Activated CD4-positive, CD25-positive, alpha-beta regulatory T cell treated with anti-CD3 and anti-CD28 coated beads, Interleukin-2, amount 50 U/mL, for 72 hours (primary cell): ENCODE data around the gene PARD3.
"Not testable (repeated sequence)": the region's sequence is repeated elsewhere in the genome, so short reads cannot be mapped to it uniquely, and the experiment has no call there.

Experiments
- DNase-seq: peaks from one replicate; pipeline ENCODE4 v3.0.0; 2021

Gene PARD3

DNA sequence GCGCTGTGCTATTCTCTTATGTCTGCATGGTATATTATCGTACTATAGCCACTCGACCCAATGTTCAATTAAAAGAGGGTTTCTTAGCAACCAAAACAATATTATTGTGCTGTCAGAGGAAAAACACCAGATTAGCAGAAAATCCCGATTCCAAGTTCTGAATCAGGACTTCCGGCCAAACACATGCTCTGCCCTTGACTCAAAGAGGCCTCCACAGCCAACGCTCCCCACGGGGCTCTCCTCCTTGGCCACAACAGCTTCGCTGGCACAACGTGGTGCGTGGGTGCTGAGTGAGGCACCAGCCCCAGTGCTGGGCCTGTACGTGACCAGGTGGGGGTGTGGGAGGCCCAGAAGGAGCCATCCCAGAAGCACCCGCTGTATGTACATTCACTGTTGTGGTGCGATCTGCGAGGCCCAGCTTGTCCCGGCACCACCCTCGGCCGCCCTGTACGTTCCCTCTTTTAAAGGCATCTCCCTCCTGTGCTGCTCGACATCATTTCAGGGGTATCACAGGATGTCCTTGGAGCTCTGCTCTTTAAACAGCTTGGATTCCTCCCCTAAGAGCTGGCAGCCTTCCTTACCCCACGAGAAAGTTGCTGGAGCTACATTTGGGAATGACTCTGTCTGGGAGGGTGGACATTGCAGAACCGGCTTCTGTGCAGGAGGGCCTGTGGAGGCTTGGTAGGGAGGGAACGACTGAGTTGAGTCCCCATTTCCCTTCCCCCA, 736.2 kb downstream of the PARD3 start:
- DNase-seq = no peak

DNA sequence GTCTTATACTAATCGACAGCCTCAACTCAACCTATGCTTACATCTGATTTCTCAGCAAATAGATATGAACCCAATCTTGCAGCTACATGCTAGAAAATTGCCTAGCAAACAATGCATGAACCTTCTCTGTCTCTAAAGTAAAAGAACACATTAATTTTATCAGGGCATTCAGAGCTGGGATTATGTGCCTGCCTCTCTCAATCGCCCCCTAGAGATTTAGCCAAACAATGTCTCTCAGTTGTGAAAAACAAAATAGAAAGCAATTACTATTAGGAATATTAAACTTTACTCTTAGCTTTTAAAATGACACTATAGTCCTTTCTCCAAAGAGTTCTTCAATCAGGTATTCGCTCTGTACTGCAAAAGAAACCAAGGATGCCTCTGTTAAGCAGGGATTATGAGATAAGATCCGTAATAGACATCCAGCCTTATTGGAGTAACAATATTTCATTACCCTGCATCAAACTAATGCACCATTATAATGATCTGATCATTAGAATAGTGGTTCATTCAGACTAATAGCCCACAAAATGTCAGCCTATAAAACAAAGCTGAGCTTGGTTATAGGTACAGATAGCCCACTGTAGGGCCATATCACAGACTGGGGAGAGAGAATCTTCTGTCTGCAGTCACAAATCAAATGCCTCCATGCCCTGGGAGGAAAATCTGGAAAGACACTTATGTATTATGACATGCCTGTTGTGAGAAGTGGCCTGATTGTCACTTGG, 736.9 kb downstream of the PARD3 start:
- no peak for DNase-seq

DNA sequence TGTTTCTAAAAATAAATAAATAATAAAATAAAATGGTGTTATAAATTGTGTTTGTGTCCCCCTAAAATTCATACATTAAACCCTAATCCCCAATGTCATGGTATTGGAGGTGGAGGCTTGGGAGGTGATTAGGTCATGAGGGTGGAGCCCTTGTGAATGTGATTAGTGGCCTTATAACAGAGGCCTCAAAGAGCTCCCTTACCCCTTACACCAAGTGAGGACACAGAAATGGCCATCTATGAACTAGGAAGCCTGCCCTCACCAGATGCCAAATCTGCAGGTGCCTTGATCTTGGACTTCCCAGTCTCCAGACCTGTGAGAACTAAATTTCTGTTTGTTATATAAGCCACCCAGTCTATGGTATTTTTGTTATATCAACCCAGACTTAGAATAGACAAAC, 738.7 kb downstream of the PARD3 start:
- DNase-seq = no peak

DNA sequence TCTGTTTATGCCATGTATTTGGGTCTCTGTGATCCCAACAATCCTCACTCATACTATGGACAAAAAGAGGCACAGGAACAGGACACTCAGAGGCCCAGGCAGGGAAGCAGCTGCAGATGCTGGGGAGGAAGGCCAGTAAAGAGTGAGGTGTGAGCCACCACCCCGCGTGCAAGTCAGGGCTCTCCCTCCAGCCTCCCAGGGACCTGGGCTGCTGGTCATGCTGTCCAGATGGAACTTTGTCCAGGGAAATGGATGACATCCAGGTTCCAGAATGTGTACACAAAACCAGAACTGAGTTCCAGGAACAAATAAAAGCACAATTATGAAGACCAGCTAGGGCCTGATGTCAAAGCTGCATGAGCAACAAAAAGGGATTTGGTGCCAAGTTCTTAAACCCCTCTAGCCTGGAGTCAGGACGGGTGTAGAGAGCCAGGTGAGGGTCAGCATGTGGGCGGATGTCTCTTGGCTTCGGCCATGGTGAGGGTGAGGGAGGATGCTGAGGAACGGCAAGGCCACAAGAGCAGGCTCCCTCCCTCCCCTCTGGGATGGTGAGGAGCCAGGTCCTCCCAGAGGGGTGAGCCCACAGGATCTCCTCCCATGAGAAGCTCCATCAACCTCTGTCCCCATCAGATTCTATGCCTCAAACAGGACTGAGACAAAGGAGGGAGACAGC, 739.7 kb downstream of the PARD3 start:
- DNase-seq = no peak

DNA sequence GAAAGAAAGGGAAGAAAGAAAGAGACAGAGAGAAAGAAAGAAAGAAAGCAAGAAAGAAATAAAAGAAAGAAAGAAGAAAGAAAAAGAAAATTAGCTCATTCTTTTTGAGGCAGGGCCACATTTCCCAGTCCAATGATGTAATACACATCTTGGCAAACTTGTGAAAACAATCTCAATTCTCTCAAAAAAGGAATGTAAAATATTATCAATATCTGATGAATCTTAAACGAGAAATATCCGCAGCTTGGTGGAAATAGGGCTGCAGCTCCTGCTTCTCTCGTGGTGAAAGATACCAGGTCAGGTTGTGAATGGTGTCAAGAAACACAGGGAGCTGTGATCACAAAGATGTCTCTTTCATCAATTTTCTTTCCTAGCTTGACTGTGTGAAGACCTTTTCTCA, 741.0 kb downstream of the PARD3 start:
- no peak for DNase-seq

DNA sequence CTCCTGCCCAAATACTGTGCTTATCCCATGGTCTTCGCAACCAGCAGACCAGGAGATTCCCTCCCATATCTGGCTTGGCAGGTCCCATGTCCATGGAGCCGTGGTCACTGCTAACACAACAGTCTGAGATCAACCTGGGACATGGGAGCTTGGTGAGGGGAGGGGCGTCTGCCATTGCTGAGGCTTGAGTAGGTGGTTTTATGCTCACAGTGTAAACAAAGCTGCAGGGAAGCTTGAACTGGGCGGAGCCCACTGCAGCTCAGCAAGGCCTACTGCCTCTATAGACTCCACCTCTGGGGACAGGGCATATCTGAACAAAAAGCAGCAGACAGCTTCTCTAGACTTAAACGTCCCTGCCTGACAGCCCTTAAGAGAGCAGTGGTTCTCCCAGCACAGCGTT, 747.4 kb downstream of the PARD3 start:
- DNase-seq = not testable (repeated sequence)

DNA sequence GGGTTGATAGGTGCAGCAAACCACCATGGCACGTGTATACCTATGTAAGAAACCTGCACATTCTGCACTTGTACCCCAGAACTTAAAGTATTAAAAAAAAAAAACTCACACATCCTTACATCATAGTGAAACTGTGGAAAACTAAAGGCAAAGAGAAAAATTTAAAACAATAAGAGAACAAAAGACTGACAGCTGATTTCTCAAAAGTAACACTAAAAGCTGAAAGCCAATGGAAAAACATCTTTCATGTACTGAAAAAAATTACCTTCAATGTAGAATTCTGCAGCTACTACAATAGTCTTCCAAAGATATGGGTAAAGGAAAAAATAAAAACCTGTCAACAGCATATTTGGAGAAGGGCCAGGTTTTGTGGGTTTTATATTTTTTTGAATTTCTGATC, 751.5 kb downstream of the PARD3 start:
- DNase-seq = no peak

DNA sequence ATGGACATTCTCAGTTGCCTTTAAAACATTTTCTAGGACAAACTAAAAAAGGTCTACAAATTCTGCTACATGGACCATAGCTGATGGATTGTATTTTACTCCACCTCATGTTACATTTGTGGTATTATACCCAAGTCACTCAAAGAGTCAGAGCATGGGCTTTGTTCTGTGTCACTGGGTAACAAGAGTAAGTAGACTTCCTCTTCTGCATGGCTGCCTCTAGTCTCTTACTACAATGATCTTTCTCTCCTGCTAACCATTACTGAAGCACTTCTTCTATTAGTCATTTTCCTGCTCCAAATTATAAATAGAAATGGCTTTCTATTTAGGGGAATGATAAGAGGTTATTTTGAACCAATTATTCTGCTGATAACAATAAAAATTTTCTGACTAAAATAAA, 753.3 kb downstream of the PARD3 start:
- no peak for DNase-seq
